Loucy (cell line): ENCODE measurements around the gene PFDN2.
"Not testable (repeated sequence)": the region's sequence is repeated elsewhere in the genome, so short reads cannot be mapped to it uniquely, and the experiment has no call there.

Experiments used
- H2AFZ ChIP-seq: fragments of 200-600 bp; sonication (generic); 2 replicates; pipeline ENCODE4 v1.6.0; 2016; ENCODE audit warnings: antibody characterized with exemption, mild to moderate bottlenecking, low read length, moderate library complexity
- H3F3A ChIP-seq: fragments of 200-600 bp; 2 replicates; pipeline ENCODE4 v1.6.0; 2016; ENCODE audit warnings: antibody characterized with exemption, low read depth, mild to moderate bottlenecking
- H3K27me3 ChIP-seq: fragments of 200-600 bp; sonication (generic); 2 replicates; pipeline ENCODE4 v1.6.1; 2014; ENCODE audit warnings: low read length, mild to moderate bottlenecking; ENCODE audit not compliant: insufficient read depth, poor library complexity, severe bottlenecking
- H3K36me3 ChIP-seq: fragments of 200-600 bp; sonication (generic); 2 replicates; pipeline ENCODE4 v1.6.1; 2016; ENCODE audit warnings: low read length; ENCODE audit not compliant: insufficient read depth
- H3K4me1 ChIP-seq: fragments of 200-600 bp; sonication (generic); 2 replicates; pipeline ENCODE4 v1.5.1; 2014; ENCODE audit warnings: low read length, mild to moderate bottlenecking; ENCODE audit not compliant: insufficient read depth, poor library complexity, severe bottlenecking
- H3K4me2 ChIP-seq: fragments of 200-600 bp; sonication (generic); 2 replicates; pipeline ENCODE4 v1.6.0; 2014; ENCODE audit warnings: antibody characterized with exemption, low read length, low read depth, mild to moderate bottlenecking; ENCODE audit not compliant: poor library complexity, severe bottlenecking
- H3K4me3 ChIP-seq: fragments of 200-600 bp; sonication (generic); 2 replicates; pipeline ENCODE4 v1.5.1; 2014; ENCODE audit warnings: low read length, mild to moderate bottlenecking, mixed read lengths; ENCODE audit not compliant: poor library complexity, severe bottlenecking
- H3K79me2 ChIP-seq: fragments of 200-600 bp; sonication (generic); 2 replicates; pipeline ENCODE4 v1.6.1; 2014; ENCODE audit warnings: low read length; ENCODE audit not compliant: insufficient read depth
- H3K9ac ChIP-seq: fragments of 200-600 bp; sonication (generic); 2 replicates; pipeline ENCODE4 v1.6.0; 2014; ENCODE audit warnings: mild to moderate bottlenecking, low read depth, low read length, moderate library complexity; ENCODE audit not compliant: poor library complexity, severe bottlenecking
- H3K9me2 ChIP-seq: fragments of 200-600 bp; sonication (generic); replicated peaks from 2 replicates; pipeline ENCODE4 v1.6.1; 2016; ENCODE audit warnings: low read depth, low read length, mixed read lengths
- H3K9me3 ChIP-seq: fragments of 200-600 bp; sonication (generic); 2 replicates; pipeline ENCODE4 v1.6.1; 2014; ENCODE audit warnings: mild to moderate bottlenecking, antibody characterized with exemption, low read length, low read depth; ENCODE audit not compliant: insufficient read depth
- H4K20me1 ChIP-seq: fragments of 200-600 bp; sonication (generic); 2 replicates; pipeline ENCODE4 v1.6.0; 2014; ENCODE audit warnings: antibody characterized with exemption, low read length, mild to moderate bottlenecking; ENCODE audit not compliant: insufficient read depth, poor library complexity, severe bottlenecking
- CTCF ChIP-seq: fragments of 200-600 bp; sonication (generic); conservative IDR thresholded peaks from 2 replicates; pipeline ENCODE4 v1.5.1; 2014; ENCODE audit warnings: mild to moderate bottlenecking, antibody characterized with exemption, low read length
- EZH2phosphoT487 ChIP-seq: fragments of 200-600 bp; IDR thresholded peaks from 2 replicates; pipeline ENCODE4 v1.6.1; 2018; ENCODE audit warnings: antibody characterized with exemption, mild to moderate bottlenecking, moderate library complexity, borderline replicate concordance

Gene PFDN2

GRCh38 chr1:161119092-161119903 lies 1.5 kb upstream of the PFDN2 start:
- Histone ChIP-seq H3K4me1 (peaks cover 42% of the 10 kb centered on the region), H2AFZ (no peak overlapping the region), H3K9me2 (no peaks in the 10 kb centered on the region), H3K4me3 (peak overlapping the region; percentile 96), H3K9ac (peak overlapping the region; percentile 90), H3K9me3 (no peaks in the 10 kb centered on the region), H3K36me3 (peaks cover 41% of the 10 kb centered on the region), H4K20me1 (peaks cover 16% of the 10 kb centered on the region), H3K79me2 (peaks cover 54% of the 10 kb centered on the region), H3K4me2 (peak overlapping the region; percentile 85), H3F3A (no peaks in the 10 kb centered on the region), H3K27me3 (no peaks in the 10 kb centered on the region)
- TF ChIP-seq EZH2phosphoT487, result no peak
- TF ChIP-seq CTCF, result peak; percentile 62

- not testable (repeated sequence) for H3K27me3 ChIP-seq, H3F3A ChIP-seq, H3K9me3 ChIP-seq, H2AFZ ChIP-seq, H3K9me2 ChIP-seq
- Histone ChIP-seq H3K79me2 (peaks cover 85% of the 10 kb centered on the region), H3K4me2 (peak overlapping the region; percentile 85), H3K36me3 (peaks cover 10% of the 10 kb centered on the region; the same call in 1 of the 2 replicates), H4K20me1 (peaks cover 46% of the 10 kb centered on the region), H3K4me3 (peak overlapping the region; percentile 96), H3K4me1 (peaks cover 65% of the 10 kb centered on the region), H3K9ac (peak overlapping the region; percentile 25)
Observed at GRCh38 chr1:161115961-161116360, 1.9 kb downstream of the PFDN2 start.

GRCh38 chr1:161115132-161115711 lies 2.6 kb downstream of the PFDN2 start:
- no peak for TF ChIP-seq EZH2phosphoT487
- TF ChIP-seq CTCF, result no peak
- Histone ChIP-seq H3K27me3 (no peaks in the 10 kb centered on the region), H3F3A (no peaks in the 10 kb centered on the region), H3K36me3 (peaks cover 3% of the 10 kb centered on the region; the same call in 1 of the 2 replicates), H3K9me3 (no peaks in the 10 kb centered on the region), H3K4me2 (peak overlapping the region; percentile 85), H2AFZ (no peak overlapping the region), H3K9ac (no peak overlapping the region), H3K9me2 (no peaks in the 10 kb centered on the region), H3K4me1 (peaks cover 65% of the 10 kb centered on the region), H3K79me2 (peaks cover 87% of the 10 kb centered on the region), H4K20me1 (peaks cover 46% of the 10 kb centered on the region), H3K4me3 (peak overlapping the region; percentile 96)
